ENCODE measurements around the gene SERINC3.

The SERINC3 gene

DNA sequence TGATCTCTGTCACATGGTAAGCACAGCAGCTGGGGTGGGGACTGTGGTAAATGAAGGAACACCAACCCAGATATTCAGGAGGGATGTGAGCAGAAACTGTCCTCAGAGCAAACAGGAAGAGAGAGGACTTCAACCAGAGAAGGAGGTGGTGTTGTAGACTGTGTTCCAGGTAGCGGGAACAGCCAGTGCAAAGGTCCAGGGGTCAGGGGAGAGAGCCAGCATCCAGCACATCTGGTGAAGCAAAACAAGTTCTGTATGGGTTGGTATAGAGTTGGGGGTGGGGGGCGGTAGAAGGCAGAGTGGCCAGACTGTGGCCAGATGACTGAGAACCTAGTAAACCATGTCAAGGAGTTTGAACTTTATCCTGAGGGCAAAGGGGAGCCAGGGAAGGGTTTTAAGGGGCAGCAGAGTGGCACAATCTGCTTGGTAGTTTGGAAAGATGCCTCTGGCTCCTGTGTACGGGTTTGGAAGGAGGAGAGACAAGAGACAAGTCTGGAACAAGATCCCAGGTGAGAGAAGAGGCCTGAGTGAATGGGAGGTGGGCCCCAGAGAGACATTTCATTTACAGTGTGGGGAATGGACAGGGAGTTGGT lies 73.9 kb downstream of the SERINC3 start:
- Histone ChIP-seq H3K4me3 (replicated peaks; ENCODE audit: insufficient read depth, low read length) (no peak overlapping the region), H3K27me3 (ENCODE audit: insufficient read depth, poor library complexity, severe bottlenecking) (no peaks in the 10 kb centered on the region)

More for the DNA sequence above, 73.9 kb downstream of the SERINC3 start:
- DNase-seq (ENCODE audit: low read depth in 1 of 2, low spot score in 1 of 2) = no peak
- no peak overlapping the region for H3K27ac ChIP-seq (replicated peaks)
- TF ChIP-seq, protein P1, sequence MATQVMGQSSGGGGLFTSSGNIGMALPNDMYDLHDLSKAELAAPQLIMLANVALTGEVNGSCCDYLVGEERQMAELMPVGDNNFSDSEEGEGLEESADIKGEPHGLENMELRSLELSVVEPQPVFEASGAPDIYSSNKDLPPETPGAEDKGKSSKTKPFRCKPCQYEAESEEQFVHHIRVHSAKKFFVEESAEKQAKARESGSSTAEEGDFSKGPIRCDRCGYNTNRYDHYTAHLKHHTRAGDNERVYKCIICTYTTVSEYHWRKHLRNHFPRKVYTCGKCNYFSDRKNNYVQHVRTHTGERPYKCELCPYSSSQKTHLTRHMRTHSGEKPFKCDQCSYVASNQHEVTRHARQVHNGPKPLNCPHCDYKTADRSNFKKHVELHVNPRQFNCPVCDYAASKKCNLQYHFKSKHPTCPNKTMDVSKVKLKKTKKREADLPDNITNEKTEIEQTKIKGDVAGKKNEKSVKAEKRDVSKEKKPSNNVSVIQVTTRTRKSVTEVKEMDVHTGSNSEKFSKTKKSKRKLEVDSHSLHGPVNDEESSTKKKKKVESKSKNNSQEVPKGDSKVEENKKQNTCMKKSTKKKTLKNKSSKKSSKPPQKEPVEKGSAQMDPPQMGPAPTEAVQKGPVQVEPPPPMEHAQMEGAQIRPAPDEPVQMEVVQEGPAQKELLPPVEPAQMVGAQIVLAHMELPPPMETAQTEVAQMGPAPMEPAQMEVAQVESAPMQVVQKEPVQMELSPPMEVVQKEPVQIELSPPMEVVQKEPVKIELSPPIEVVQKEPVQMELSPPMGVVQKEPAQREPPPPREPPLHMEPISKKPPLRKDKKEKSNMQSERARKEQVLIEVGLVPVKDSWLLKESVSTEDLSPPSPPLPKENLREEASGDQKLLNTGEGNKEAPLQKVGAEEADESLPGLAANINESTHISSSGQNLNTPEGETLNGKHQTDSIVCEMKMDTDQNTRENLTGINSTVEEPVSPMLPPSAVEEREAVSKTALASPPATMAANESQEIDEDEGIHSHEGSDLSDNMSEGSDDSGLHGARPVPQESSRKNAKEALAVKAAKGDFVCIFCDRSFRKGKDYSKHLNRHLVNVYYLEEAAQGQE (IDR thresholded peaks at IDR 0.05; ENCODE audit: insufficient replicate concordance, low read depth) = no peak
